Right forelimb (tissue), 1 donor: ENCODE results near the gene PRKAR1B.
A peak's percentile ranks its signal among the peaks of the same experiment; 100 is the strongest.
"Not testable (repeated sequence)": the region's sequence is repeated elsewhere in the genome, so short reads cannot be mapped to it uniquely, and the experiment has no call there.

Source experiments
- DNase-seq: peaks from one replicate; pipeline ENCODE4 v3.0.0-alpha.2; 2018

The PRKAR1B gene

DNA sequence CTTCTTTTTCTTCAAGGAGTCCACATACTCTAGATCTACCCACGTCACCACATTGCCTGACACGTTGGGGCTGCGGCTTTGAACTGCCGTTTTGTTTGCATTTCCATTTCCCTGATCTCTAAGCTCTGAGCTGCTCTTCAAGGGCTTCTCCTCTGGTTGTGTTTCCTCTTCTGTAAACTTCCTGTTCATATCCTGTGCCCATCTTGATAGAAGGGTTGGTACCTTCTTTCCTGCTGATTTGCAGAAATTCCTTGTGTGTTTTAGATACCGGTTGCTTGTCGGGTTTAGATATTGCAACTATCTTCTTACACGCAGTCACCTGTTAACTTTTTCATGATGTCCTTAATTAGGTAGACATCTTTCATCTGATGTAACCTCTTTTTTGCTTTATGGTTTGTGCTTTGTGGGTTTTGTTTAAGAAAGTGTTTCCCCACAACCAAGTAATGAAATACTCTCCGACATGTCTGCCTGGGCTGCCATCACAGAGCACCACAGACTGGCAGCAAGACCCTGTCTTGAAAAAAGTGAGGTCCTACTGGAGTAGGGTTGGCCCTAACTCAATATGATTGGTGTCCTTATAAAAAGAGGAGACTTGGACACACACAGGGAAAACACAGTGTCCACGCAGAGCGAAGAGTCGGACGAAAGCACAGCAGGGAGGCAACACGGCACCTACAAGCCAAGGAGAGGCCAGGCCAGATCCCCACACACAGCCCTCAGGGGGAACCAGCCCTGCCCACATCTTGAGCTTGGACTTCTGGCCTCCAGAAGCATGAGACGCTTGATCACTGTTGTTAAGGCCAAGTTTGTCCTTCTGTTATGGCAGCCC is 108.3 kb downstream of the PRKAR1B start:
- no peak for DNase-seq

DNA sequence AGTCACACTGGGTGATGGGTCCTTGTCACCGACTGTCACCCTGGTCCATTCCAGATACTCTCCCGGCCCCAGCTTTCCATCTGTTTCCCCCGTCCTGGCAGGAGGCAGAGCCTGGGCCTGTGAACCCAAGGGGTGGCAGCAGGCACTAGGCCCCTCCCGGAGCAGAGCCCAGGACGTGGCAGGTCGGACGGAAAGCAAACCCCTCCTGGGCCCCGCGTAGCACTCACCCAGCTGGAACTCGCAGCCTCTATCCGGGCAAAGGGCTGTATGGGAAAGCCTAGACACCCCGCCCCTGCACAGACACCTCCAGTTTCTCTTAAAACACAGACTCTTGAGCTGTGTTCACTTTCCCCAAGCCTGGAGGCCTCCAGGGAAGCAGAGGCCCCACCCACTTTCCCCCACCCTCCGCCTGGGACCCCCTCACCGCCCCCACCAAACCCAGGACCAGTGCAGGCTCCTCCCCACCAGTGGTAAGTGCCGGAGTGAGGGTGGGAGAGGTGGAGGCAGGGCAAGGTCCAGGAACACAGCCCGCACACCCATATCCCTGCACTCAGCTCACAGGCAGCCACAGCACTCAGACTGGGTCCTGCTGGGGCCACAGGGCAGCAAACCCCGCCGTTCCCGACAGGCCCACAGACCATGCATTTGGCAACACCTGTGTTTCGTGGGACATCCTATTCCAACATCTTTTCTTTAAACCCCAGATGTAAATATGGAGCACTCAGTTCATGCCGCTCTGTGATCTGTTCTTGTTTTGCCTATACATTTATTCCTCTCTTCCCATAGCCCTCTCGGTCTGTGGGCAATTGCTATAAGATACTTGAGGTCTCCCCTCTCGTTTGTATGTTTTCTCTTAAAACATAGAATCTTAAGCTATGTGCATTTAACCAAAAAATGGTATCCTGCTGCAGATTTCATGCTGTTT is 109.2 kb downstream of the PRKAR1B start:
- DNase-seq = no peak

DNA sequence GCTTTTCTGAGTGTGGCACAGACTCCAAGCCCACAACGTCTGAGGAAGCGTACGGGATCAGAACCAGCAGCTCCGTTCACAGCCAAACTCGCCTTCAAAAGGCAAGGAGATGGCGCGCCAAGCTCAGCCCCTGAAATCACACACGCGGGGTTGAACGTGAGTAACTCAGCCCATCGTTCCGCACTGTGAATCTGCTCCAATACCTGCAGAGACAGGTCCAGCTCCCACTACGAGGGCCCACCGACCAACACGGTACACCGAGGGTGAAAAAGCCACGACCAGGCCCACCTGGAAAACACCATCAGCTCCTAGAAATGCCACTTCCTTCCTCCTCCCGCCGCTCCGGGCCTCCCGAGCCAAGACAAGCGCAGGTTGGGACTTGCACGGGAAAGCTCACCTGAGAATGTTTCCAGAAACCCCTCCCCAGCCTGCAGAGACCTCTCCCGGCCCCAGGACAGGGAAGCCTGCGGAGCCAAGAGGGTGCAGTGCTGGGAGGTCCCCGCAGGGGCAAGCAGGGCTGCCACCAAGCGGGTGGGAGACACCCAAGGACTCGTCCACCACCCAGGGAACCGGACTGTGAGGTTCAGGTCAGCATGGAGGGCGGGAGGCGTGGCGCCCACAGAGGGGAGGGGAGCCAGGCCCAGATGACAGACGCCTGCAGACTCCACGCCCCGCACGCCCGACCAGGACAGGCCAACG is 113.5 kb downstream of the PRKAR1B start:
- DNase-seq = no peak

DNA sequence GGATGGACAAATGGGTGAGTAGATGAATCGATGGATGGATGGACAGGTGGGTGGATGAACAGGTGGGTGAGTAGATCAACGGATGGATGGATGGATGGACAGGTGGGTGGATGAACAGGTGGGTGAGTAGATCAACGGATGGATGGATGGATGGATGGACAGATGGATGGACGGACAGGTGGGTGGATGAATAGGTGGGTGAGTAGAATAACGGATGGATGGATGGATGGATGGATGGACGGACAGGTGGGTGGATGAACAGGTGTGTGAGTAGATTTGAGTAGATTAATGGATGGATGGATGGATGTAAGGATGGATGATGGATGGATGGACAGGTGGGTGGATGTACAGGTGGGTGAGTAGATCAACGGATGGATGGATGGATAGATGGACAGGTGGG is 115.2 kb downstream of the PRKAR1B start:
- DNase-seq = not testable (repeated sequence)

DNA sequence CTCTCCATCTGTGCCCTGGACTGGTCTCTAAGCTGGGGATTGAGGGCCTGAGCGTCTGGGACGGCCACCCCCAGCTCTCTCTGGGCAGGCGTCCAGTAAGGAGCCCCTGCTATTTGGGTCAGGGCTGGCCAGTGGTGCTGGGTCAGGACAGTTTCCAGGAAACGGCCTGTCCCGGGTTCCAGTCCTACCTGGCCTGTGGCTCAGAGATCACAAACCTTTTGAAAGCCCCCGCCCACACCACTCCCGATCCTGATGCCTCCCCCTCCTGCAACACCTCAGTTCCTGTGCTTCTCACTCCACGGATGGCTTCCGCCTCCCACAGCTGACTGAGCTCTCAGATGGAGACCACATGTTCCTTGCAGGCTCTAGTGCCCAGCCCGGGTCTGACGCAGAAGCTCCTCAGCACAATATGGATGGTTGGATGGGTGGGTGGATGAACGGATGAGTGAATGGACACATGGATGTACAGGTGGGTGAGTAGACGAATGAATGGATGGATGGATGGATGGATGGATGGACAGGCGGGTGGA is 115.7 kb downstream of the PRKAR1B start:
- DNase-seq = no peak

DNA sequence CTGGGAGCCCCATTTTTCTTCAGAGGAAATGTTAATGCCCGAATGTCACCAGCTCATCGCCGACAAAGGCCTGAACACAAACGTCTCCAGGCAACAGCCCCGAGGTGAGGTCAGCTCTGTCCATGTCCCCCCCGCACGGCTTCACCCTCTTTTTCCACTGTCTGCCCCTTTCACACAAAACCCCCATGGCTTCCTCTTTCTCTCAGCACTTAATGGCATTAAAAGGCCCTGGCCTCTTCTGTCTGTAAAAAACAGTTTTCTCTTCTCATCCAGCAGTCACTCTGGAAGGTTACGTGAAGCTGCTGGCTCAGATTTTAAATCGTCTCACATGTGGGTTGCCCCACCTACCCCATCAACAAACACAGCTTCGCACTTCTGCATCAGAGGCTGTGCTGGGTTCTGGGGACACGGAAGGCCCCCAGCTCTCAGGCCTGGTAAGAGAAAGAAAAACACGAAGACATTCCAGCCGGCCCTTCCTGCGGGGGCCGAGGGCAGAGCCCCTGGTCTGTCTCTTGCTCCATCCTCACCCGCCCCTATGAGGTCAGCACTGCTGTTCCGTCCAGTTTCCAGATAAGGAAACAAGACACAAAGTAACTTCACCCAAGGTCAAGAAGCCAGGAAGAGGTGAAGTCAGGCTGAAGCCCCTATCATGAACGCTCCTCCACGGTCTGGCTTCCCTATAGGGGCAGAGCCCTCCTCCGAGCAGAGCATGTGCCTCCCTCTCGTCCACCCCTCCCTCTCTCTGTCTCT is 116.4 kb downstream of the PRKAR1B start:
- DNase-seq = no peak

DNA sequence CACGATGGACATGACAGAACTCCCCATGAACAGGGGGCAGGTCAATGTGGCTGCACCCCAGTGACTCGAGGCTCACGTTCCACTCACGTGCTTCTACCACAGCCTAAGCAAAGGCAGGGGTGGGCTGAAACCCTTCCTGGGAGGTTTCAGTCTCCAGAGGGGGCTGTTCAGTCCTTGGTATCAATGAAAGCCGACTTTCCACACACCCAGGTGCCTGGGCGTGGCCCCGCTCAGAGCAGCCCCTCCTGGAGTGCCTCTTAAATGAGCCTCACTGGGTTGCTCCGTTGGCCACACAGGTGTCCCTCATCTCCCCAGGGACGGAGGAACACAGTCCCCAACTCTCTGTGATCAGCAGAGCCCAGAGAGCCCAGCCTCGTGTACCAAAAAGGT is 116.9 kb downstream of the PRKAR1B start:
- DNase-seq = no peak

DNA sequence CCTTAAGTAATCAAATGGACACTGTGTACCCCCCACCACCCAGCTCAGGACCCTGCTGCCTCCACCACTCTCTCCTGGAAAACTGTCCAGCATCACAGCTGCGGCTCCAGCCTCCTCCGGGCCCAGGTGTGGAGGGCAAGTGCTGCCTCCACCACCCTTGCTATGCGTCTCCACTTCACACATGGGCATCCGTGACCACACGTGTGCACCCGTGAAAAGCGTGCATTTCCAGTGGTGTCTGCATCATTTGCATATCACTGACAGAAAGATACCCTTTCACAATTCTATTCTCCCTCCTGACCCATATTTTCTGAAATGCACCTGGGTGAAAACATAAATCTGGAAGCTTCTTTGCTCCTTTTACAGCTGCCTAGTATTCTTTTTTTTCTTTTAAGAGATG is 117.7 kb downstream of the PRKAR1B start:
- no peak for DNase-seq

DNA sequence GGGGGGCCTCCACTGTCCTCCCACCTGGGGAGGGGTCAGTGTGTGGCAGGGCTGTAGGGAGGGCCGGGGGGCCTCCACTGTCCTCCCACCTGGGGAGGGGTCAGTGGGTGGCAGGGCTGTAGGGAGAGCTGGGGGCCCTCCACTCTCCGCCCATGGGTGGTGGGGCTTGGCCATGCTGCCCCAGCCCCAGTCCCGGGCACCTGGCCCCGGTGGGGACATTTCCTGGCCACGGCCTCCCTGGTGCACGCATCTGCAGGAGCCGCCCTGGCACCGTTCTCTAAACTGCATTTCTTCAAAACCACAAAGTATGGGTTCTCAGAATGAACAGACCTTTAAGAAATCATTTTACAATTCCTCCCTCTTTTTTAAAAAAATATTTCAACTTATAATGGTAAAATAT is 118.1 kb downstream of the PRKAR1B start:
- DNase-seq = no peak

DNA sequence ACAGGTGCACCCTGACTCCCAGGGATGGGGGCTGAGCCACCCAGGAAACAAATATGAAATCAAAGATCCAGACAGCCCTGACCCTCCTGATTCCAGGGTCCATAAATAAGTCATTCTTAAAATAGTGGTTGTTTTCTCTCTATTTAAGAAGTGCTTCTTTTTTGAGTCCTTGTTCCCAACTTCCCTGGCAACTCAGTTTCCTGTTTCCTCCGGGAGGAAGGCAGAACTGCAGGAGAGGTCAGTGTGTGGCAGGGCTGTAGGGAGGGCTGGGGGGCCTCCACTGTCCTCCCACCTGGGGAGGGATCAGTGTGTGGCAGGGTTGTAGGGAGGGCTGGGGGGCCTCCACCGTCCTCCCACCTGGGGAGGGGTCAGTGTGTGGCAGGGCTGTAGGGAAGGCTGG is 118.7 kb downstream of the PRKAR1B start:
- no peak for DNase-seq

DNA sequence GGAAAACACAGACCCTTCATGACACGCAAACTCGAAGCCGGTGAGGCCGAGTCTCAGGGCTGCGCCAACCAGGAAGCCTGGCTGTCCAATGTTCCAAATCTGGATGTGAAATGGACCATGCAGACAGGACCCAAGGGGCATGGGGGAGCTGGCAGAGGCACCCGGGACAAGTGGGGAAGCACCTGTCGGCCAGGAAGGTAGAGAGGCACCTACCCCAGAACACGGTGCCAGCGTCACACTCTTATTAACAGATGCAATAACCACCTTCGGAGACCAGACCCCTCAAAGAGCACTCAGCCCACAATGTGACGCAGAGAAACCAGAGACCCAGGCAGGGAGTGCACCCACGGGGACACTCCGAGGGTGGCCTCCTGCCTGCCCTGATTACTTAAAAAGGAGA is 119.1 kb downstream of the PRKAR1B start:
- no peak for DNase-seq

DNA sequence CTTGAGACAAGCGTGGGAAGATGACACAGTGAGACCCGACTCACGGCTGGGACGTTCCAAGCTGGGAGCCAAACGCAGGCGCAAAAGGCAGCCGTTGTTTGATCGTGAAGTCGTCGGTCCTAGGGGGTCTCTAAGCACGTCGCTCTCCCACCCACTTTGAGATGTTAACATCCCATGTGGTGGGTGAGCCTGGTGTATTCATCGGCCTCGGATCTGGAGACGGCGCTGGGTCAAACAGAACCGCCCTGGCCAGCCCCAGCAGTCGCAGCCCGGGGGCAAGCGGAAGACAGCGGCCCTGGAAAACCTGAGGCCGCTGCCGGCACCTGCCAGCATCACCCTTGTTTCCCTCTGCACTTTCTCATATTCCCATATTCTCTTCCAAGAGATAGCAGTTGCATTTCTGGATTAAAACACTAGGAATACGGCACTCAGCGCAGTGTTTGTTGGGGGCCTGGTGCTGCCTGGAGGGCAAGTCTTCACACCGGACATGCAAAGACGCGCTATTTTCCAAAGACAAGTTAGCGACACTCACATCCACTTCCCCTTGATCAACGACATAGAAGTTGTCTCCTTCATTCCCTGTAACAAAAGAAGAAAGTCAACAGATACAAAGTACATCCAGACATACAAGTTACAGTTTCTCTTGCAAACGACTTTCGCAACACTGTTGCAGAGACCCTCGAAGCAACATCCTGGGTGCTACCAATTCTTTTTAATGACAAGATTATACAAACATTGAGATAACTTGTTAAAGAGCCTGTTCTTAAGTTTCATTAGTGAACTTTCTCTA is 121.2 kb downstream of the PRKAR1B start:
- DNase-seq = no peak

DNA sequence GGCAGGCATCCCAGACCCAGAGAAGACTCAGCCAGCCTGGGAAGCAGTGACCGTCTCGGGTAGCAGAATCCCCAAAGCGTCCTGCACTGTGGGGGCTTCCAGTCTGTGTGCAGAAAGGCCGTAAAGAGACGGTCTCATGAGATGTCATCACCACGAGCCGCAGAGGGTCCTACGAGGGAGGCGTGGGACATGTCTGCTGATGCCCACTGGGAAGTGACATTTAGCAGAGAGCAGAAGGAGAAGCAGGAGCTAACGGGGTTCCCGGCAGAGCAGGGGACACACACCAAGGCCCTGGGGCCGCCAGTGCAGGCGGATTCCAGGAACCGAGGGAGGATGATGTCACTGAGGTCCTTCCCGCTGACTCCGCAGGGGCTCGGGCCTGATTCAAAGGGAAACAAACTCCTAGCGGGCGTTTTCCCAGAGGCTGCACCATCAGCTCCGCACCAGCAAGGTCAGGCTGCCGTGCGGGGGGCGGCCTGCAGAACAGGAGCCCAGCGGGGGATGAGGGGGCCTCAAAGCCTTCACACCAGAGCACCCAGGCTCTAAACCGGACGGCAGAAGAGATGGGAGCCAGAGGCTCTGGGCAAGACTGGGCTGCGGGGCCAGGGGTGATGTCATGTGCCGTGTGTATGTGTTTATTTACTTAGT is 122.1 kb downstream of the PRKAR1B start:
- DNase-seq = no peak

DNA sequence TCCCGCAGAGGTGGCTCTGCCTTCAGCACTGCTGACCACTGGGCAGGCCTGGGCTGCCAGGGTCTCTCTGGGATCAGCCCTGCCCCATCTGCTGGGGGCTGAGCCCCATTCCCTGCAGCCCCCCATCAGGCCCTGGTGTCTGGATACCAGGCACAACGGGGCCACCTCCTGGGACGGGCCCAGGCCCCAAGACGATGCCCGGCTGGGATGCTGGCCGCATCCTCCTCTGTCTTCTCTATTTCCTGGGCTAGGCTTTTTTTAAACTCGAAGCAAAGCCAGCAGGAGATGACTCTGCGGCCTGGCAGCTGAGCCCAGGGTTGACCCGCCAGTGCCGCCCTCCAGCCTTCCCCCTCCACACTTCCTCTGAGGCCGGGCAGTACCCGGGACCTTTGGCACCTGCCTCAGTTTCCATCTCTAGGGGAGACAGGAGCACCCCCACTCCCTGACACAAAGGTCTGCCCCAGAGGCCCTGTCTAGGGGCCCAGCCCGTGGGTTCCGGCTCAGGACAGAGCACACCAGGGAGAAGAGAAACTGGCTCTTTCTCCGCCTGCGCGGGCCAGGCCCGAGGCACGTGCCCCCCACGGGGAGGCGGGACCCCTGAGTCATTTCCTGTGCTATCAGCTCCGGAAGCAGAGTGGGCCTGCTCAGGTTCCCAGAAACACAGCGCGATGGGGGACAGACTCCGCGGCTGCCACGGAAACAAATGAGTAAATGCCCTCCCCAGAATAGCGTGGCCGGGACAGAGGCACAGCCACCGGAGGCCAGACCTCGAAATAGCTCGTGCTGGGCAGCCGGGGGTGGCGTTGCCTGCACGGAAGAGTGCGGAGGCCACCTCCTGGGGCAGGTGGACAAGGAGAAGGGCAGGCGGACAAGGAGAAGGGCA is 122.8 kb downstream of the PRKAR1B start:
- peak; percentile 73 for DNase-seq

DNA sequence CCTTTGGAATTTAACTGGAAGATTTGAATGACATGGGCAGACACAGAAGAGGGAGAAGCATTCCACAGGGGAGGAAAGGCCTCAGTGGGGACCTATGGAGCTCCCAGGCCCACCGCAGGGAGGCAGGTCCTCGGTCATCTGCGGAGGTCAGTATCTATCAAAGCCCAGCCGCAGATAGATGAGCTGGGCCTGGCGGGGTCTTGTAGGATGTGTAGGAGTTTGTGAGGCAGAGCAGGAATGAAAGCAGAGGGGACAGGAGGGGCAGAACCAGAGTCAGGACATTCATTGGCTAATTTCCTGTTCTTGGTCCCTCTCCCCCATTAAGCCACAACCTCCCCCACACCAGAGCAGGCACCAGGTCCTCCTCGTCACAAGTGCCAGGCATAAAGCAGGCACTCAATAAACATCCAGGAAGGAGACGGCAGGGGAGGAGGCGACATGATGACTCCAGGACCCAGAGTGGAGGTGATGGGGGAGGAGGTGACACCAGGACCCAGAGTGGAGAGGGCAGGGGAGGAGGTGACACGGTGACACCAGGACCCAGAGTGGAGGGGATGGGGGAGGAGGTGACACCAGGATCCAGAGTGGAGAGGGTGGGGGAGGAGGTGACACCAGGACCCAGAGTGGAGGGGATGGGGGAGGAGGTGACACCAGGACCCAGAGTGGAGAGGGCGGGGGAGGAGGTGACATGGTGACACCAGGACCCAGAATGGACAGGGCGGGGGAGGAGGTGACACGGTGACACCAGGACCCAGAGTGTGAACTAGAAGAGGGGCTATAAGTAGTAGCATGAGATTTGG is 123.7 kb downstream of the PRKAR1B start:
- DNase-seq = no peak

DNA sequence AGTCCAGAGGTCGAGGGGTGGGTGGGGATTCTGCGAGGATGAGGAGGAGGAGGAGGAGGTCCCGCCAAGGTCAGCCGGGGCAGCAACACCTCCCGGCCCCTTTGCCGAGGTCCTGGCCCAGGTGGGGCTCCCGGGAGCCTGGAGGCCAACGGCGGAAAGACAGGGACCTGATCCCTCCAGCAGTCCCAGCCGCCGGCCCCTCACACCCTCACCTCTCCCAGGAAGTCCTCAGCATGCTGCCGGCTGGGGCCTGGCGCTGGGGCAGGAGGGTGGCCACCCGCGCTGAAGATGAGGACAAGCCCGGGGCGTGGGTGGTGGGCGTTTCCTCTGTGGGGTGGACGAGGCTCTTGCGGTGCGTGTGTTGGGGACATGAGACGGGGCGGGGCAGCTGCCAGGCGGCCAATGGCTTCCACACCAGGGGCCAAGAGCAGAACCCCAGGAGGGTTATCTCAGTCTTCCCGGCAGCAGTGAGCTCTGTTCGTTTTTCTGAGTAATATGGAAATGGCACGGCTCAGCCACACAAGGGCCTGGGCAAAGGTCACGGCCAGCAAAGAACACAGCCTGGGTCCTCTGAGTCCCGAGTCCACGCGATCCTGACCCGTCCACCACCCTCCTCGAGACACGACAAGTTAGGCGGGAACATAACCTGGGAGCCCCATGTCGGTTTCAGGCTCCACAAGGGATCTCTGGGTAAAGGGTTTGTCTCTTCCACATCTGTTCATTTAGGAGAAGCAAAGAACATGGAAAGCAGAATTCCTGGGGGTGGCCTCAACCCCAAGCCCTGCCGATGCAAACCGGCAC is 124.5 kb downstream of the PRKAR1B start:
- DNase-seq = no peak

DNA sequence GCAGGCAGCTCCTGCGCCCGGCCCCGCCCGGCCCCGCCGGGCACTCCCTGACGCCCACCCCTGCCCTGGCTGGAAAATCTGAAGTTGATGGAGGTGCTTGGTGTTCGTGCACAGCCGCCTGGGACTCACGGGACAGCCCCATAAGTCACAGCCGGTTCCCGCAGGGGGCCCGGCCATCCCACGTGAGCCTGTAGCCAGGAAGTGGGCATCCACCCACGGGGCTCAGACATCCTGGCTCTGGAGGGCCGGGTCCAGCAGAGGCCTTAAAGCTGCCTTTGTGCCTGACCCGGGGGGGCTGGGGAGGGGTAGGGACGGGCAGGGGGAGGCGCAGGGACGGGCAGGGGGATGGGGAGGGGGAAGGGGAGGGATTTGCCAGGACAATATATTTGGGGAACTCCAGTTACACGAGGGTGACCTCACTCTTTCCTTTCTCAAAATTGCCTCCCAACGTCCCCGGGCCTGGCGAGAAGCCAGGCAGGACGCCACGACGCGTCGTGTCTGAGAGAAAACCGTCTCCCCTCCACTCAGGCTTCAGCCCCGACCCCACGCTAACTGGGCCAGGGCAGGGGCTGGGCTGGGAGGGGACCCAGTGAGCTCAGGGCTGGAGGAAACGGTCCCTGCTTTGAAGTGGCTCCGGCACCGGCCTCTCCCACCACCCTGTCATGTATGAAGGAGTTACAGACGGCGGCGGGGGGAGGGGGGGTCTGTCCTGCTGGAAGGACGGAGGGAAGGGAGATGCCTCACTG is 125.3 kb downstream of the PRKAR1B start:
- DNase-seq = peak; percentile 70
